GM19395 (cell line): Measurements from ENCODE around the gene CISD1.

Experiments
- ATAC-seq: cut with Tn5 transposase; IDR thresholded peaks from one replicate; pipeline ENCODE4 v1.9.1; 2021; ENCODE audit warnings: mild to moderate bottlenecking, moderate library complexity; ENCODE audit not compliant: unreplicated experiment

The CISD1 gene

DNA sequence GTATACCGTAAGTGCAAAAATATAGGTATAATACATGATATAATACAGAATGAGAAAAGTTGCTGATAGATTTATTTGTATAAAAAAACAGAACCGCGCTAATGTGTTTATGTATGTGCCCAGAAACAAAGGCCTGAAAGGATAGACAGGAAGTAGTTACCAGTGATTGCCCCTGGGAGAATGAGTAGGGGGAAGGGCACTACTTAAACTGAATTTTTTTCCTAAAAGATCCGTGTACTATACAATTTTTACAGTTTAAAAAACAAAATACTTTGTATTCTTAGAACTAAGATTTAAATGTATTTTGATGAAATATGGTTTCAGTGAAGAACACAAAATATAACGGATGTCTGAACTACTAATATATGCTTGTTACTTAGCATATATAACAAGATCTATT is 4.2 kb upstream of the CISD1 start:
- ATAC-seq = no peak

- no peak for ATAC-seq
Measured at GRCh38 chr10:58265249-58265648, 3.7 kb upstream of the CISD1 start.

DNA sequence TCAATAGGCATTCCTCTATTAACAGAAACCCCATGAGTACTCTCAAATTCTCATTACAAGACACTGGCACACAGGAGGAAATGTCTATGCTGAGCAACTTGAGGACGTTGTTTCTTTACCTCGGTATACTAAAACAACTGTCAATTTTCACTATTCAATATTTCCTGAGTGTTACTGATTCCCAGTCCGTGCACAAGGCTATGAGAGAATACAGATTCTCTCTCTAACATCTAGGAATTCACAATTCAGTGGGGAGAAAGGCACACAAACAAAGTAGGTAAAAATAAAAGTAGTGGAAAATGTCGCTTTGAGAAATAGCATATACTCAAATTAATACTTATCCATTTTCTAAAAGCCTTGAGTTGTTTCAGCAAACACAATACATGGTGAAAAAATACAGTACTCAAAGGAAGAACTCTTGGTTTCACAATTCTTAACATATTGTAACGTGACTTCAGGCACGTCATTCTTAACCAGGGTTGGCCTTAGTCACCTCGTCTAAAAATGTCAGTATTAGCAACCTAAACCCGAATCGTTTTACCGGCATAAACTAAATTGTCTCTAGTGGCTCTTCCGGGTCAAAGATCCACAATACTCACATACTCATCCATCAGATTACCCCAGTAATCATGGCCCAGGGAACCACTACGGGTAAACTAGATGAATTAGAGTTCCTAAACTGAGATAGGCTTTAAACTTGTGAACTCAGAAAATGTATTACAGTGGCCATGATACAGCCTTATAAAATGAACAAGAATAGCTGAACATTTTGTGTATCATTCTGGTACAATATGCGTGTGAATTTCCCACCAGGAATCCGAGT is 2.7 kb upstream of the CISD1 start:
- ATAC-seq = peak; percentile 20

GRCh38 chr10:58266826-58267712 is 1.9 kb upstream of the CISD1 start:
- ATAC-seq = peak; percentile 4

- peak; percentile 52 for ATAC-seq
Measured at GRCh38 chr10:58267713-58268453, 1.1 kb upstream of the CISD1 start, which contains the start of gene IPMK. IPMK (minus strand) TSS chr10:58267894; CDS start chr10:58267611, 283 bp downstream.

DNA sequence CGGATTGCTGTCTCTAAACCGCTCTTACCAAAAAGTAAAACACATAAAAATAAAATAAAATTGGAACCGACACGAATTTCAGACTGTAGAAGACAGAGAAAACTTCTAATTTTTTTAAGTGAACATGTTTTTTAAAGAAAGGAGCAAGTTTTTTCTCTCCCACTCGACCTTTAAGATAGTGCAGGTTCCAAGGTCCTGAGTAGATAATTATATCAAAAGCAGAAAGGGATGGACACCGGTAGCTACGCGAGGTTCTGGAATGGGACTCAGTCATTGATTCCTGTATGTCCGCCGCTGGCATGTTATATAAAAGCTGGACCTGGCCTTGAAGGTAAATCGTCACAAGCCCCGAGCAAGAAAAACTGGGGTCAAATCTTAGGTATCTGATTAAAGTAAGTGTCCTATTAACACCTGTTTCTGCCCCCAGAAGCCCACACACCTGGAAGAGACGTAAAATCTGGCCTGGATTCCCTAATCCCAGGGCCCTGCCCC is 462 bp upstream of the CISD1 start:
- peak; percentile 5 for ATAC-seq

- ATAC-seq = no peak
Measured at GRCh38 chr10:58269782-58270290, 874 bp downstream of the CISD1 start.

DNA sequence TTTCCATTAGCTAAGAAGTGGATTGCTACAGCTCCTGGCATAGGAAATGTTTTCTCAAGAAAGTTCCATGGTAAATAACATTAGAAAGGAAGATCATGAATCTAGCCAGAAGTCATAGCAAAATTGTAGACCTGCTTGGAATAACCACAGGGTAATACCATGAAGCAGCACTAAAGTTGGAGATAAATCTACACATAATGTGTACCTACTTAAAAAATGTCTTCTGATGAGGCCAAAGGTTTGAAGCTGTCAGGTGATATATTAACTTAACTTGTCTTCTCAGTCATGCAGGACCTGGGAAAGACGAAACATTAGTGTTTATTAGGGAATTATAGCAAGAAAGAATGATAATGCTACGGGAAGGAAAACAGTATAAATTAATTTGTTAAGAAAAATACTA is 6.3 kb downstream of the CISD1 start:
- ATAC-seq = no peak

GRCh38 chr10:58275908-58276307 is 6.9 kb downstream of the CISD1 start:
- no peak for ATAC-seq

DNA sequence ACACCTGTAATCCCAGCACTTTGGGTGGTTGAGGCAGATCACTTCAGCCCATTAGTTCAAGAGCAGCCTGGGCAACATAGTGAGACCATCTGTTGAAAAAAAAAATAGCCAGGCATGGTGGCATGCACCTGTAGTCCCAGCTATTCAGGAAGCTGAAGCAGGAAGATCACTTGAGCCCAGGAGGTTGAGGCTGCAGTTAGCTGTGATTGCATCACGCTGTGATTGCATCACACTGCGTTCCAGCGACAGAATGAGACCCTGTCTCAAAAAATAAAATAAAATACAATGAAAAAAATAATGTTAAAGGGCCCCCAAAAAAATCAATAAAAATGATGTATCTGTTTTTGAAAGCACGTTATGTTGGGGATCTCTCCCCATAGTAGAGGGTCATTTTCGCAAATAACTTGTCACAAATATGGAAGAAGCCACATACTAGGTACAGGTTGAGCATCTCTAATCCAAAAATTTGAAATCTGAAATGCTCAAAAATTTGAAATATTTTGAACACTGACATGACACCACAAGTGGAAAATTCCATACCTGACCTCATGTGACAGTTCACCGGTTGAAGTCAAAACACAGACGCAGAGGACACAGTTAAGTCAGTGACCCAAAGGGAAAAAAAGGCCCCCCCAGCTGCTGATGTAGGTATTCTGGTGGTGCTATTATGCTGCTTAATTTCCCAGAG is 9.5 kb downstream of the CISD1 start:
- ATAC-seq = no peak

- ATAC-seq = no peak
Measured at GRCh38 chr10:58278962-58279307, 10.0 kb downstream of the CISD1 start.

GRCh38 chr10:58280477-58280876 is 11.5 kb downstream of the CISD1 start:
- no peak for ATAC-seq

DNA sequence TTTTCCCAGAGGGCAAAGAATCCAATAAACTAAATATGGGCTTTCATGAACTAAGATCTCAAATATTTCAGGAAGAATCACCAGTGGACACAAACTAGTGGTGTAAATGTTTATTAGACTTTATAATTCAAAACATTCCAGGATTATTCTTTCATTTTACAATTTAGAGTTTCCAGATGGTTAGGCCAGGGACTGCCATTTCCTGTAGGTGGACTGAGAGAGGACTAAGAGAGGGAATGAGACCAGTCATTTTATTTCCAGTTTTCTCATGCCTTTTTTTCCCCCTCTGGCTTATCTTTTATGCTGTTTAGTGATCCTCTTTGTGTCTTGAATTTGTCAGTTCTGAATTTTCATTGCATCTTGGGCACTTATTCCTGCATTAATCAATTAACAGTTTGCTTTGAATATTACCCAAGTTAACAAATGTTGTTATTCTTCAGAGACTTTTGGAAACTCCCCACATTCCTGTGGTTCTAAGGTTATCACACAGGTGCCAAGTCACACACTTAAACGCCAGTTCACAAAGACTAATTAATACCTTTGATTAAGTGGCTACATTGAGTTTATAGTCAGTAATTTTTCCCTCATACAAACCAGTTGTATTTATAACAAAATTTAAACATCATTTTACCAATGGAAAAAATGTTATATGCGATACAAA is 12.3 kb downstream of the CISD1 start:
- ATAC-seq = no peak

- peak; percentile 99 for ATAC-seq
Measured at GRCh38 chr10:58282615-58283014, 13.7 kb downstream of the CISD1 start.

DNA sequence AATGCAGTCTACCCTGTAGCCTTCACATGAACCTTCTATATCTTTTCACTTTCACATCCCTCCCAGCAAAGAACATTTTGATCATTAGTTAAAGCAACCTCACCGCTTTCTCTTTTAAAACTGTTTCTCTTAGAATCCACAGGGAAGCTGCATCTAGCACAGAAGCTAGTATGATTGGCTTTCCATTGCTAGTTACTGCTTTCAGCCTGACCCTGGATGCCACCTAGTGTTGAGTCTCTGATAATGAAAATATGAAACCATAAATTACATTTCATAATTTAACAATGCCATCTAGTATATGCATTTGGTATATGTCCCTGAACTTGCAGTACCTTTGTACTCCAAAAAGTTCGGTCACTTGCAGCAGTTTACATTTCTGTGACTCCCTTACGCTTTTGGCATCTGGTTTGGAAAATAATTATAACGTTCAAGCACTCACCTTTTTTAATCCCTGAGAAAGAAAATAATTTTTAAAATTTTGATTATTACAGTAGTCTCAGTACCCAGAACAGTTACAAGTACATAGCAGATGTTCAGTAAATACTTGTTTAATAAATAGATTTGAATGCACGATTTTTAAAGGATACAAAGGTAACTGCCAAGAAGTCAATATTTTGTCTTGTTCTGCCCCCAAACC is 22.7 kb downstream of the CISD1 start:
- ATAC-seq = peak; percentile 93

DNA sequence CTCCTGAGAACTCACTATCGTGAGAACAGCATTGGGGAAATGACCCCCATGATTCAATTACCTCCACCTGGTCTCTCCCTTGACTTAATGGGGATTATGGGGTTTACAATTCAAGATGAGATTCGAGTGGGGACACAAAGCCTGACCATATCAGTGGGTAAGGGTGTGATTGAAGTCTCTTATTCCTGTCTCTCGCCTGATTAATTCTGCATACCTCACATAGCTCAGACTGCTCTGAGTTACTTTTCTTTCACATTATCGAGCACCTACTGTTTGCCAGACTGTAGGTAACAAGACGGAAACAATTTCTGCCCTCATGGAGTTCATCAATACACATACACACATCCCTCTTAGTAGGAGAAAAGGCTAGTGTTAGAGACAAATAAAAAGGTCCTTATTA is 25.0 kb downstream of the CISD1 start:
- no peak for ATAC-seq

DNA sequence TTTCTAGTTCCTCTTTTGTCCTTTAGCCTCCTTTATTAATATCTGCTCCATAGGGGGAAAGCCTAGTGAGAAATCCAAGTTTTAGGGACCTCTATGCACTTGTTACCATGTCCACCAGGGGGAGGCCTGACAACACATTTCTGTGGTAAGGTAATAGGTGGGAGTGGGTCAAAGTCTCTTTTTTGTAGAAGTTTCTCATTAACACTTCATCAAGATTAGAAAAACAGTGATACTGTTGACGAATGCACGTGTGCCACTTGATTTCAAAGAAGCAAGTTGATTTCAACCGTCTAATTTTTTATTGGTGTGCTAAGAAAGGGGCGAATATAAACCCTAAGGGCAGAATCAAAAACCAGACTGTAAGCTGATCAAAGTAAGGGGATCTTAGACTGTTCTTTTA is 30.6 kb downstream of the CISD1 start:
- peak; percentile 94 for ATAC-seq

DNA sequence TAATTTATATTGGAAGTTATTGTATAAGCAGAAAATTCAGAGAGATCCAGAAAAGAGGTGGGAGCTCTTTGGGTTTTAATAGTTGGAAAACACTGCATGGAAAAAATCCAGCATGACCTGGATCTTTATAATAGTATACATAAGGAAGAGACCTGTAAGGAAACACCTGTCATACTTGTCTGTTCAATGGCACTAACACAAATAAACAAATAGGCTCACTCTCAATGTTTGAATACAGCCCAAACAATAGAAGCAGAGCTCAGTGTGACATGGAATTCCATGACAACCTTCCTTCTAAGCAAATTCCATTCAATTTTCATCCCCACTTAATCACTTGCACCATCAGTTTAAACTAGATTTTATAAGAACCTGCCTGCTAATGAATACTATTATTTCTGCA is 31.7 kb downstream of the CISD1 start:
- ATAC-seq = no peak

- ATAC-seq = no peak
Measured at GRCh38 chr10:58302254-58302653, 33.3 kb downstream of the CISD1 start.
